ENCODE data around the gene COPRS. TPM values are rescaled to one million over a fixed set of nuclear protein-coding genes. Genes with fewer than 3 reads are reported as not detected.

The COPRS gene
- total RNA-seq, 1 experiment from 2014 or later, result 37.5 TPM

DNA sequence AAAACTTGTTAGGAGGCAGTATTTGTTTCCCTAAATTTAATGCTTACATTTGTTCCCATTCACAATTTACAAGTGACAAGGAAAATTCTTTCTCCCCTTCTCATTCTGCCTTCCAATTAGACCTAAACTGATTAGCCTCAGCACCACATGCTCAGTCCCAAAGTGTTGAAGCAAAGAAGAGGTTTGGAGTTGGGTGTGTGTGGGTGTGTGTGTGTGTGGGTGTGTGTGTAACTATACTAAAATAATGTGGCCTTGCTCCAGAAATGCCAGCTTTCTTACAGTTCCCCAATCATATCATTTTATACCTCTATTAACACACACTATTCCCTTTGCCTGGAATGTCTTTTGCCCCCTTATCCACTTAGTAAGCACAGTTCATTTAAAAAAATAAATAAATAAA is 49.3 kb upstream of the COPRS start (continued):
- TF ChIP-seq, protein P1, sequence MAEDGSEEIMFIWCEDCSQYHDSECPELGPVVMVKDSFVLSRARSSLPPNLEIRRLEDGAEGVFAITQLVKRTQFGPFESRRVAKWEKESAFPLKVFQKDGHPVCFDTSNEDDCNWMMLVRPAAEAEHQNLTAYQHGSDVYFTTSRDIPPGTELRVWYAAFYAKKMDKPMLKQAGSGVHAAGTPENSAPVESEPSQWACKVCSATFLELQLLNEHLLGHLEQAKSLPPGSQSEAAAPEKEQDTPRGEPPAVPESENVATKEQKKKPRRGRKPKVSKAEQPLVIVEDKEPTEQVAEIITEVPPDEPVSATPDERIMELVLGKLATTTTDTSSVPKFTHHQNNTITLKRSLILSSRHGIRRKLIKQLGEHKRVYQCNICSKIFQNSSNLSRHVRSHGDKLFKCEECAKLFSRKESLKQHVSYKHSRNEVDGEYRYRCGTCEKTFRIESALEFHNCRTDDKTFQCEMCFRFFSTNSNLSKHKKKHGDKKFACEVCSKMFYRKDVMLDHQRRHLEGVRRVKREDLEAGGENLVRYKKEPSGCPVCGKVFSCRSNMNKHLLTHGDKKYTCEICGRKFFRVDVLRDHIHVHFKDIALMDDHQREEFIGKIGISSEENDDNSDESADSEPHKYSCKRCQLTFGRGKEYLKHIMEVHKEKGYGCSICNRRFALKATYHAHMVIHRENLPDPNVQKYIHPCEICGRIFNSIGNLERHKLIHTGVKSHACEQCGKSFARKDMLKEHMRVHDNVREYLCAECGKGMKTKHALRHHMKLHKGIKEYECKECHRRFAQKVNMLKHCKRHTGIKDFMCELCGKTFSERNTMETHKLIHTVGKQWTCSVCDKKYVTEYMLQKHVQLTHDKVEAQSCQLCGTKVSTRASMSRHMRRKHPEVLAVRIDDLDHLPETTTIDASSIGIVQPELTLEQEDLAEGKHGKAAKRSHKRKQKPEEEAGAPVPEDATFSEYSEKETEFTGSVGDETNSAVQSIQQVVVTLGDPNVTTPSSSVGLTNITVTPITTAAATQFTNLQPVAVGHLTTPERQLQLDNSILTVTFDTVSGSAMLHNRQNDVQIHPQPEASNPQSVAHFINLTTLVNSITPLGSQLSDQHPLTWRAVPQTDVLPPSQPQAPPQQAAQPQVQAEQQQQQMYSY (CRISPR knock-in tag; IDR thresholded peaks at IDR 0.05), result no peak
- TF ChIP-seq ZNF671 (CRISPR knock-in tag; IDR thresholded peaks at IDR 0.05), result no peak
- TF ChIP-seq, protein P2, sequence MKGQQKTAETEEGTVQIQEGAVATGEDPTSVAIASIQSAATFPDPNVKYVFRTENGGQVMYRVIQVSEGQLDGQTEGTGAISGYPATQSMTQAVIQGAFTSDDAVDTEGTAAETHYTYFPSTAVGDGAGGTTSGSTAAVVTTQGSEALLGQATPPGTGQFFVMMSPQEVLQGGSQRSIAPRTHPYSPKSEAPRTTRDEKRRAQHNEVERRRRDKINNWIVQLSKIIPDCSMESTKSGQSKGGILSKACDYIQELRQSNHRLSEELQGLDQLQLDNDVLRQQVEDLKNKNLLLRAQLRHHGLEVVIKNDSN (CRISPR knock-in tag; IDR thresholded peaks at IDR 0.05), result no peak
- TF ChIP-seq, protein P3, sequence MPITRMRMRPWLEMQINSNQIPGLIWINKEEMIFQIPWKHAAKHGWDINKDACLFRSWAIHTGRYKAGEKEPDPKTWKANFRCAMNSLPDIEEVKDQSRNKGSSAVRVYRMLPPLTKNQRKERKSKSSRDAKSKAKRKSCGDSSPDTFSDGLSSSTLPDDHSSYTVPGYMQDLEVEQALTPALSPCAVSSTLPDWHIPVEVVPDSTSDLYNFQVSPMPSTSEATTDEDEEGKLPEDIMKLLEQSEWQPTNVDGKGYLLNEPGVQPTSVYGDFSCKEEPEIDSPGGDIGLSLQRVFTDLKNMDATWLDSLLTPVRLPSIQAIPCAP (CRISPR knock-in tag; IDR thresholded peaks at IDR 0.05), result no peak
- TF ChIP-seq ATF1 (CRISPR knock-in tag; IDR thresholded peaks at IDR 0.05), result no peak

DNA sequence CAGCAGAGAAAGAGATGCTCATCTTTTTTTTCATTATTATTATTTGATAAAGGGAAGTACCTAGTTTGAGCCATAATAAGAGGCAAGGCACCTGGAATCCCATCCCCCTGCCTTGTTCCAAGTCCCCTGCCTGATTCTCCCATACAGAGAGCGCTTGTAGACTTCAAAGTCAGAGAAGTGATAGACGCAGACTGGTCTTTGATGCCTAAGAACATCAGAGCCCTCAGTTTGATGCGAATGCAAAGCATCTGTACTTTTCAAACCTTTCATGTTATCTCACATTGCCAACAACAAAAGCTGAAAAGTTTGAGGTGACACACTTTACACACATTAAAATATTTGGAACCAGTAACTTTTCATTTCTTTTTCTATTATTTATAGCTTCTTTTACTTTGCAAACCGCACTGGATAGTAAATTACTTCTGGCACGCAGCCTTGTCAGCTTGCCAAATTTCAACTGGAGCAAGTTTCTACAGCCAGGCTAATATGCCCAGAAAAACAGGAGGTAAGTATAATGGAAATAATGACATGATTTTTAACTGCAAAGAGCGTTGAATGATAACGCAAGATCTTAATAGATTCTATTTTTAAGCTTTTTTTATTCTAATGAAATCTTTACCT is 48.4 kb upstream of the COPRS start:
- TF ChIP-seq KAT7 (CRISPR knock-in tag; IDR thresholded peaks at IDR 0.05; ENCODE audit: borderline replicate concordance), result no peak
- TF ChIP-seq, protein P4, sequence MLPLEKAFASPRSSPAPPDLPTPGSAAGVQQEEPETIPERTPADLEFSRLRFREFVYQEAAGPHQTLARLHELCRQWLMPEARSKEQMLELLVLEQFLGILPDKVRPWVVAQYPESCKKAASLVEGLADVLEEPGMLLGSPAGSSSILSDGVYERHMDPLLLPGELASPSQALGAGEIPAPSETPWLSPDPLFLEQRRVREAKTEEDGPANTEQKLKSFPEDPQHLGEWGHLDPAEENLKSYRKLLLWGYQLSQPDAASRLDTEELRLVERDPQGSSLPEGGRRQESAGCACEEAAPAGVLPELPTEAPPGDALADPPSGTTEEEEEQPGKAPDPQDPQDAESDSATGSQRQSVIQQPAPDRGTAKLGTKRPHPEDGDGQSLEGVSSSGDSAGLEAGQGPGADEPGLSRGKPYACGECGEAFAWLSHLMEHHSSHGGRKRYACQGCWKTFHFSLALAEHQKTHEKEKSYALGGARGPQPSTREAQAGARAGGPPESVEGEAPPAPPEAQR (CRISPR knock-in tag; IDR thresholded peaks at IDR 0.05), result no peak
- TF ChIP-seq NFYB (CRISPR knock-in tag; conservative IDR thresholded peaks at IDR 0.05; ENCODE audit: low read depth), result no peak
- TF ChIP-seq, protein P5, sequence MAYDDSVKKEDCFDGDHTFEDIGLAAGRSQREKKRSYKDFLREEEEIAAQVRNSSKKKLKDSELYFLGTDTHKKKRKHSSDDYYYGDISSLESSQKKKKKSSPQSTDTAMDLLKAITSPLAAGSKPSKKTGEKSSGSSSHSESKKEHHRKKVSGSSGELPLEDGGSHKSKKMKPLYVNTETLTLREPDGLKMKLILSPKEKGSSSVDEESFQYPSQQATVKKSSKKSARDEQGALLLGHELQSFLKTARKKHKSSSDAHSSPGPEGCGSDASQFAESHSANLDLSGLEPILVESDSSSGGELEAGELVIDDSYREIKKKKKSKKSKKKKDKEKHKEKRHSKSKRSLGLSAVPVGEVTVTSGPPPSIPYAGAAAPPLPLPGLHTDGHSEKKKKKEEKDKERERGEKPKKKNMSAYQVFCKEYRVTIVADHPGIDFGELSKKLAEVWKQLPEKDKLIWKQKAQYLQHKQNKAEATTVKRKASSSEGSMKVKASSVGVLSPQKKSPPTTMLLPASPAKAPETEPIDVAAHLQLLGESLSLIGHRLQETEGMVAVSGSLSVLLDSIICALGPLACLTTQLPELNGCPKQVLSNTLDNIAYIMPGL (CRISPR knock-in tag; IDR thresholded peaks at IDR 0.05), result no peak
- no peak for TF ChIP-seq FOXK1 (CRISPR knock-in tag; IDR thresholded peaks at IDR 0.05)
- TF ChIP-seq ZNF671 (CRISPR knock-in tag; IDR thresholded peaks at IDR 0.05), result no peak
- TF ChIP-seq, protein P6, sequence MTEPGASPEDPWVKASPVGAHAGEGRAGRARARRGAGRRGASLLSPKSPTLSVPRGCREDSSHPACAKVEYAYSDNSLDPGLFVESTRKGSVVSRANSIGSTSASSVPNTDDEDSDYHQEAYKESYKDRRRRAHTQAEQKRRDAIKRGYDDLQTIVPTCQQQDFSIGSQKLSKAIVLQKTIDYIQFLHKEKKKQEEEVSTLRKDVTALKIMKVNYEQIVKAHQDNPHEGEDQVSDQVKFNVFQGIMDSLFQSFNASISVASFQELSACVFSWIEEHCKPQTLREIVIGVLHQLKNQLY (CRISPR knock-in tag; IDR thresholded peaks at IDR 0.05), result no peak
- POLR2A ChIA-PET, result no interaction called here
- H3K4me1 Mint-ChIP-seq, result no peaks in the 10 kb centered on the region
- H3K27me3 Mint-ChIP-seq (ENCODE audit: low read depth), result no peaks in the 10 kb centered on the region
- H3K27ac Mint-ChIP-seq, result no peak overlapping the region
- H3K4me3 Mint-ChIP-seq, result no peak overlapping the region
- CTCF ChIA-PET, result no interaction called here
- no peaks in the 10 kb centered on the region for H3K9me3 Mint-ChIP-seq
- DNase-seq (ENCODE audit: low spot score), result no peak
- no peaks in the 10 kb centered on the region for H3K36me3 Mint-ChIP-seq
- ATAC-seq, result no peak

DNA sequence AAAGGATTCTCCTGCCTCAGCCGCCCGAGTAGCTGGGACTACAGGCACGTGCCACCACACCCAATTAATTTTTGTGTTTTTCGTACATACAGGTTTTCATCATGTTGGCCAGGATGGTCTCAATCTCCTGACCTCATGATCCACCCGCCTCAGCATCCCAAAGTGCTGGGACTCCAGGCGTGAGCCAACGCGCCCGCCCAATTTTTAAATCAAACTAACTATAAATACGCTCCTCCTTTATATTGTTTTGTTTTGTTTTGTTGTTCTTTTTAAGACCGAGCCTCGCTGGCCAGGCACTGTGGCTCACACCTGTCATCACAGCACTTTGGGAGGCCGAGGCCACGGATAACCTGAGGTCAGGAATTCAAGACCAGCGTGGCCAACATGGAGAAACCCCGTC is 44.4 kb upstream of the COPRS start:
- no peak for ATAC-seq
- Mint-ChIP-seq H3K4me3 (no peak overlapping the region), H3K36me3 (peaks cover 3% of the 10 kb centered on the region; the same call in 1 of the 2 replicates), H3K4me1 (peaks cover 2% of the 10 kb centered on the region; the same call in 1 of the 2 replicates), H3K27ac (no peak overlapping the region), H3K27me3 (ENCODE audit: low read depth) (no peaks in the 10 kb centered on the region), H3K9me3 (no peaks in the 10 kb centered on the region)
- ChIA-PET POLR2A (no interaction called here), CTCF (interaction anchor here (1.3 kb wide), 1 partner anchor 8 kb away, joined by 4 read pairs; no protein-coding TSS in a partner anchor)
- TF ChIP-seq, protein P7, sequence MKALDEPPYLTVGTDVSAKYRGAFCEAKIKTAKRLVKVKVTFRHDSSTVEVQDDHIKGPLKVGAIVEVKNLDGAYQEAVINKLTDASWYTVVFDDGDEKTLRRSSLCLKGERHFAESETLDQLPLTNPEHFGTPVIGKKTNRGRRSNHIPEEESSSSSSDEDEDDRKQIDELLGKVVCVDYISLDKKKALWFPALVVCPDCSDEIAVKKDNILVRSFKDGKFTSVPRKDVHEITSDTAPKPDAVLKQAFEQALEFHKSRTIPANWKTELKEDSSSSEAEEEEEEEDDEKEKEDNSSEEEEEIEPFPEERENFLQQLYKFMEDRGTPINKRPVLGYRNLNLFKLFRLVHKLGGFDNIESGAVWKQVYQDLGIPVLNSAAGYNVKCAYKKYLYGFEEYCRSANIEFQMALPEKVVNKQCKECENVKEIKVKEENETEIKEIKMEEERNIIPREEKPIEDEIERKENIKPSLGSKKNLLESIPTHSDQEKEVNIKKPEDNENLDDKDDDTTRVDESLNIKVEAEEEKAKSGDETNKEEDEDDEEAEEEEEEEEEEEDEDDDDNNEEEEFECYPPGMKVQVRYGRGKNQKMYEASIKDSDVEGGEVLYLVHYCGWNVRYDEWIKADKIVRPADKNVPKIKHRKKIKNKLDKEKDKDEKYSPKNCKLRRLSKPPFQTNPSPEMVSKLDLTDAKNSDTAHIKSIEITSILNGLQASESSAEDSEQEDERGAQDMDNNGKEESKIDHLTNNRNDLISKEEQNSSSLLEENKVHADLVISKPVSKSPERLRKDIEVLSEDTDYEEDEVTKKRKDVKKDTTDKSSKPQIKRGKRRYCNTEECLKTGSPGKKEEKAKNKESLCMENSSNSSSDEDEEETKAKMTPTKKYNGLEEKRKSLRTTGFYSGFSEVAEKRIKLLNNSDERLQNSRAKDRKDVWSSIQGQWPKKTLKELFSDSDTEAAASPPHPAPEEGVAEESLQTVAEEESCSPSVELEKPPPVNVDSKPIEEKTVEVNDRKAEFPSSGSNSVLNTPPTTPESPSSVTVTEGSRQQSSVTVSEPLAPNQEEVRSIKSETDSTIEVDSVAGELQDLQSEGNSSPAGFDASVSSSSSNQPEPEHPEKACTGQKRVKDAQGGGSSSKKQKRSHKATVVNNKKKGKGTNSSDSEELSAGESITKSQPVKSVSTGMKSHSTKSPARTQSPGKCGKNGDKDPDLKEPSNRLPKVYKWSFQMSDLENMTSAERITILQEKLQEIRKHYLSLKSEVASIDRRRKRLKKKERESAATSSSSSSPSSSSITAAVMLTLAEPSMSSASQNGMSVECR (CRISPR knock-in tag; IDR thresholded peaks at IDR 0.05; ENCODE audit: borderline replicate concordance), result no peak
- TF ChIP-seq EMX1 (CRISPR knock-in tag; IDR thresholded peaks at IDR 0.05), result no peak
- no peak for DNase-seq (ENCODE audit: low spot score)
